H1 (cell line): ENCODE data around the gene SLIT3. TPM values are rescaled to one million over a fixed set of nuclear protein-coding genes. Genes with fewer than 3 reads are reported as not detected.

Experiments used
- CTCF ChIA-PET: fragments of 300-600 bp; sonication (Branson Sonifier 250); formaldehyde crosslinking; loops from one replicate; lab custom pipeline; 2021; ENCODE audit not compliant: partially characterized antibody; lab: Charles Lee
- POLR2A ChIA-PET: fragments of 300-600 bp; sonication (Branson Sonifier 250); formaldehyde crosslinking; loops from one replicate; lab custom pipeline; 2021; ENCODE audit warnings: inconsistent platforms; ENCODE audit not compliant: partially characterized antibody; lab: Charles Lee
- DNase-seq, 2 experiments: peaks; one replicate each; pipeline versions ENCODE4 v3.0.0 to v3.0.0-alpha.2; 2010 to 2022; ENCODE audit warnings: low spot score in 2 of 2, low read depth in 1 of 2, mixed read lengths in 1 of 2
- FAIRE-seq: peaks from 2 replicates; lab custom pipeline; 2011; peaks lifted over from hg19 to GRCh38; lab: Jason Lieb, UNC
- H2AFZ ChIP-seq: 2 replicates; pipeline ENCODE4 v1.8.1; 2012; ENCODE audit warnings: low read length, inconsistent platforms
- H2AK5ac ChIP-seq: 2 replicates; pipeline ENCODE4 v1.6.1; 2013; ENCODE audit warnings: low read depth, low read length
- H2BK120ac ChIP-seq: replicated peaks from 2 replicates; pipeline ENCODE3; 2013; ENCODE audit warnings: low read depth, low read length, inconsistent platforms
- H2BK12ac ChIP-seq: 2 replicates; pipeline ENCODE4 v1.6.1; 2013; ENCODE audit warnings: low read depth, low read length
- H2BK15ac ChIP-seq: 2 replicates; pipeline ENCODE4 v1.6.1; 2013; ENCODE audit warnings: low read length
- H2BK20ac ChIP-seq: 2 replicates; pipeline ENCODE4 v1.6.1; 2013; ENCODE audit warnings: low read length
- H2BK5ac ChIP-seq: 2 replicates; pipeline ENCODE4 v1.6.1; 2013; ENCODE audit warnings: low read depth, low read length
- H3K14ac ChIP-seq: 2 replicates; pipeline ENCODE4 v1.6.1; 2013; ENCODE audit warnings: inconsistent platforms; ENCODE audit not compliant: insufficient read length
- H3K18ac ChIP-seq: 2 replicates; pipeline ENCODE4 v1.6.1; 2013; ENCODE audit warnings: low read length; ENCODE audit errors: extremely low read depth
- H3K23ac ChIP-seq: 2 replicates; pipeline ENCODE4 v1.6.1; 2013; ENCODE audit warnings: inconsistent platforms; ENCODE audit not compliant: insufficient read length
- H3K23me2 ChIP-seq: 2 replicates; pipeline ENCODE4 v1.6.1; 2013; ENCODE audit warnings: low read depth, low read length
- H3K27ac ChIP-seq: 2 replicates; pipeline ENCODE4 v1.6.1; 2011; ENCODE audit warnings: low read depth, low read length, inconsistent platforms
- H3K27me3 ChIP-seq, 4 experiments: replicated peaks in 1 of 4; 1 replicate in 1 of 4; 2 replicates in 3 of 4; pipeline versions ENCODE4 v1.6.1 to v1.8.1; 2011 to 2013; ENCODE audit warnings: low read length in 3 of 4, mild to moderate bottlenecking in 3 of 4, inconsistent platforms in 2 of 4, mixed read lengths in 2 of 4, moderate library complexity in 1 of 4; ENCODE audit not compliant: control insufficient read depth in 3 of 4, insufficient read depth in 3 of 4; ENCODE audit errors: extremely low read depth in 1 of 4
- H3K36me3 ChIP-seq, 4 experiments: 2 replicates each; pipeline versions ENCODE4 v1.6.1 to v1.8.1; 2011 to 2013; ENCODE audit warnings: mild to moderate bottlenecking in 4 of 4, low read length in 3 of 4, moderate library complexity in 2 of 4, control low read depth in 1 of 4, inconsistent platforms in 1 of 4; ENCODE audit not compliant: insufficient read depth in 4 of 4, control insufficient read depth in 2 of 4
- H3K4ac ChIP-seq: replicated peaks from 2 replicates; pipeline ENCODE3; 2013; ENCODE audit warnings: low read length, low read depth, mixed read lengths, inconsistent platforms; ENCODE audit not compliant: insufficient read length
- H3K4me1 ChIP-seq, 4 experiments: replicated peaks in 1 of 4; 1 replicate in 1 of 4; 2 replicates in 3 of 4; pipeline versions ENCODE4 v1.6.1 to v1.8.1; 2011 to 2013; ENCODE audit warnings: low read length in 3 of 4, inconsistent platforms in 2 of 4, mixed read lengths in 1 of 4; ENCODE audit not compliant: insufficient read depth in 4 of 4, control insufficient read depth in 3 of 4
- H3K4me2 ChIP-seq, 2 experiments: 2 replicates each; pipeline versions ENCODE4 v1.6.1 to v1.8.1; 2011 to 2013; ENCODE audit warnings: low read depth in 2 of 2, low read length in 2 of 2, control low read depth in 1 of 2, inconsistent platforms in 1 of 2, mild to moderate bottlenecking in 1 of 2; ENCODE audit not compliant: insufficient read depth in 1 of 2
- H3K4me3 ChIP-seq, 4 experiments: fragments of 200-600, 300-600 bp in 1 of 4; sonication (generic), shearing (Covaris generic), sonication (Bioruptor Twin) in 1 of 4; 2 replicates each; pipeline versions ENCODE4 v1.5.1 to v1.8.1; 2011 to 2016; ENCODE audit warnings: low read length in 4 of 4, low read depth in 3 of 4, control low read depth in 2 of 4, inconsistent platforms in 2 of 4, mild to moderate bottlenecking in 2 of 4, mixed read lengths in 1 of 4, moderate library complexity in 1 of 4; ENCODE audit not compliant: insufficient read depth in 2 of 4; ENCODE audit errors: extremely low read depth in 1 of 4
- H3K56ac ChIP-seq: replicated peaks from 2 replicates; pipeline ENCODE3; 2013; ENCODE audit warnings: low read depth, mild to moderate bottlenecking, mixed read lengths, low read length, inconsistent platforms; ENCODE audit not compliant: insufficient read length
- H3K79me1 ChIP-seq: 2 replicates; pipeline ENCODE4 v1.6.1; 2013; ENCODE audit warnings: low read depth, low read length, control low read depth
- H3K79me2 ChIP-seq, 2 experiments: 2 replicates each; pipeline versions ENCODE4 v1.6.1 to v1.8.1; 2012 to 2013; ENCODE audit warnings: low read length in 2 of 2, mild to moderate bottlenecking in 2 of 2, inconsistent platforms in 1 of 2; ENCODE audit not compliant: insufficient read depth in 2 of 2, control insufficient read depth in 1 of 2
- H3K9ac ChIP-seq, 4 experiments: replicated peaks in 1 of 4; 1 replicate in 1 of 4; 2 replicates in 3 of 4; pipeline versions ENCODE4 v1.6.1 to v1.8.1; 2011 to 2013; ENCODE audit warnings: low read depth in 3 of 4, low read length in 3 of 4, control low read depth in 2 of 4, mild to moderate bottlenecking in 2 of 4, moderate library complexity in 2 of 4, inconsistent platforms in 1 of 4; ENCODE audit errors: extremely low read depth in 1 of 4
- H3K9me3 ChIP-seq, 2 experiments: 2 replicates each; pipeline versions ENCODE4 v1.6.1 to v1.8.1; 2012 to 2013; ENCODE audit warnings: mild to moderate bottlenecking in 2 of 2, moderate library complexity in 2 of 2, control low read depth in 1 of 2, inconsistent platforms in 1 of 2, low read depth in 1 of 2, low read length in 1 of 2, mixed read lengths in 1 of 2; ENCODE audit not compliant: insufficient read depth in 2 of 2
- H4K20me1 ChIP-seq, 2 experiments: replicated peaks in 1 of 2; 2 replicates each; pipeline versions ENCODE3 to v1.8.1; 2011 to 2013; ENCODE audit warnings: inconsistent platforms in 2 of 2, low read length in 2 of 2, mild to moderate bottlenecking in 1 of 2; ENCODE audit not compliant: insufficient read depth in 2 of 2, control insufficient read depth in 1 of 2
- H4K5ac ChIP-seq: 2 replicates; pipeline ENCODE4 v1.6.1; 2013; ENCODE audit warnings: low read length, low read depth, mixed read lengths, inconsistent platforms; ENCODE audit not compliant: insufficient read length
- H4K8ac ChIP-seq: 2 replicates; pipeline ENCODE4 v1.8.0; 2013; ENCODE audit warnings: mild to moderate bottlenecking, moderate library complexity, low read length, inconsistent platforms; ENCODE audit not compliant: insufficient read depth; ENCODE audit errors: extremely low read depth
- H4K91ac ChIP-seq: replicated peaks from 2 replicates; pipeline ENCODE3; 2013; ENCODE audit warnings: low read length, mixed read lengths, inconsistent platforms; ENCODE audit not compliant: insufficient read length
- BCL11A ChIP-seq, 2 experiments: IDR thresholded peaks; one replicate each; pipeline ENCODE4 v1.6.1; 2011; ENCODE audit warnings: low read depth in 2 of 2, low read length in 2 of 2, mild to moderate bottlenecking in 2 of 2
- FOSL1 ChIP-seq: IDR thresholded peaks from 2 replicates; pipeline ENCODE4 v1.6.1; 2011; ENCODE audit warnings: mild to moderate bottlenecking, low read depth, low read length, moderate library complexity; ENCODE audit not compliant: insufficient read depth
- POLR2AphosphoS5 ChIP-seq: IDR thresholded peaks from 2 replicates; pipeline ENCODE4 v1.6.1; 2011; ENCODE audit warnings: low read depth, low read length
- POU5F1 ChIP-seq: IDR thresholded peaks from 2 replicates; pipeline ENCODE4 v1.6.1; 2011; ENCODE audit warnings: low read depth, mild to moderate bottlenecking, low read length, moderate library complexity
- SUZ12 ChIP-seq: fragments of 200-600 bp; sonication (generic); IDR thresholded peaks from 2 replicates; pipeline ENCODE4 v1.6.1; 2012; ENCODE audit warnings: mild to moderate bottlenecking, inconsistent platforms, low read length, moderate library complexity, mixed read lengths
- WGBS, 2 experiments: shearing (Covaris generic) in 1 of 2; methylation state at CpG; one replicate each; pipeline versions ENCODE4 v1.1.6 to v1.1.7; 2013 to 2015; ENCODE audit warnings: low lambda C conversion rate in 2 of 2, mixed read lengths in 2 of 2, inconsistent platforms in 1 of 2, low coverage in 1 of 2, missing lambda C conversion rate in 1 of 2; ENCODE audit not compliant: insufficient replicate concordance in 2 of 2, insufficient coverage in 1 of 2, insufficient read length in 1 of 2; ENCODE audit errors: extremely low coverage in 1 of 2, missing lambda C conversion rate in 1 of 2; 5-methylcytosine and 5-hydroxymethylcytosine counted together
- polyA plus RNA-seq, 7 experiments: library from polyadenylated mRNA; depleted of rRNA in 3 of 7; stranded (reverse) in 5 of 7; unstranded in 2 of 7; fragments of >200 nt in 5 of 7; fragments of 200-250 nt in 2 of 7; gene quantifications; 1 replicate in 5 of 7; 2 replicates in 1 of 7; 4 replicates in 1 of 7; pipeline versions ENCODE4 v1.2.1 to v1.2.3, GENCODE V29; 2011 to 2013; ENCODE audit warnings: missing spikeins in 2 of 7, mixed read lengths in 2 of 7
- total RNA-seq: library from RNA; stranded (reverse); fragmentation: NEBNext Ultra II Directional; extraction: Animal tissue kit (Norgen Biotek cat#: 25700); gene quantifications from 2 replicates; pipeline ENCODE4 v1.2.1, GENCODE V29; 2021

Gene SLIT3
- total and polyA plus RNA-seq, 2 of the 8 experiments (the other 6 are each of a cell fraction or from before 2014, with no cell fraction given), result 1.1 to 1.2 TPM

- Histone ChIP-seq H3K79me2 (no peaks in the 10 kb centered on the region), H3K23ac (no peak overlapping the region), H4K5ac (no peak overlapping the region), H3K4me1 (peaks cover 0 to 2% (median 0%) of the 10 kb centered on the region in 4 experiments; a peak in 1 of 7 replicates), H2BK120ac (no peak overlapping the region), H3K36me3 (no peaks in the 10 kb centered on the region), H3K27me3 (no peaks in the 10 kb centered on the region), H3K18ac (no peak overlapping the region), H3K56ac (no peak overlapping the region), H3K23me2 (no peaks in the 10 kb centered on the region), H4K91ac (no peak overlapping the region), H4K20me1 (peaks cover 0 to 2% of the 10 kb centered on the region in 2 experiments), H3K79me1 (no peaks in the 10 kb centered on the region), H3K4me2 (no peak overlapping the region), H2BK12ac (no peak overlapping the region), H3K4me3 (no peak overlapping the region), H3K27ac (no peak overlapping the region), H2AFZ (no peak overlapping the region), H2BK15ac (no peak overlapping the region), H3K9ac (no peak overlapping the region), H3K4ac (no peak overlapping the region), H2BK5ac (no peak overlapping the region), H2BK20ac (no peak overlapping the region), H2AK5ac (no peak overlapping the region), H3K9me3 (no peaks in the 10 kb centered on the region; a peak in 1 of 4 replicates), H3K14ac (no peak overlapping the region), H4K8ac (no peak overlapping the region)
- CTCF ChIA-PET, result interaction anchor here (0.7 to 1.5 kb wide), 2 partner anchors 9 to 14 kb away, joined by 3 to 4 read pairs; no protein-coding TSS in a partner anchor
- no peak for FAIRE-seq
- WGBS, 2 experiments, result 92% methylated on average over 5 of the region's 5 CpGs; no CpG with 5 or more reads in 1 of the 2 experiments
- POLR2A ChIA-PET, result no interaction called here
- no peak for DNase-seq
- TF ChIP-seq SUZ12 (no peak), FOSL1 (no peak), BCL11A (IDR thresholded peaks at IDR 0.05; ENCODE audit: low read depth in 2 of 2, low read length in 2 of 2) (no peak), POLR2AphosphoS5 (no peak), POU5F1 (no peak)
Measured at GRCh38 chr5:168850683-168851082, 450.3 kb downstream of the SLIT3 start.
